ENCODE measurements around the gene CAPZB.
"Not testable (repeated sequence)": the region's sequence is repeated elsewhere in the genome, so short reads cannot be mapped to it uniquely, and the experiment has no call there.

The CAPZB gene

GRCh38 chr1:19485362-19486187 lies at the start of gene CAPZB:
Gene CAPZB (minus strand): TSS chr1:19485539. CDS start chr1:19485438, 101 bp downstream.
- peak; percentile 39 to 75 for DNase-seq

GRCh38 chr1:19534281-19534680 lies 48.9 kb upstream of the CAPZB start:
- no peak for DNase-seq

- no peak for DNase-seq
Measured at GRCh38 chr1:19533626-19534025, 48.3 kb upstream of the CAPZB start.

- no peak for DNase-seq
Measured at GRCh38 chr1:19532519-19532918, 47.2 kb upstream of the CAPZB start.

- no peak for DNase-seq
Measured at GRCh38 chr1:19529664-19530063, 44.3 kb upstream of the CAPZB start.

- DNase-seq: no peak
Measured at GRCh38 chr1:19528438-19528837, 43.1 kb upstream of the CAPZB start.

GRCh38 chr1:19525607-19526545 lies 40.5 kb upstream of the CAPZB start:
- no peak for DNase-seq

GRCh38 chr1:19524791-19525190 lies 39.5 kb upstream of the CAPZB start:
- no peak for DNase-seq

- not testable (repeated sequence) for DNase-seq
Measured at GRCh38 chr1:19522570-19522969, 37.2 kb upstream of the CAPZB start.

GRCh38 chr1:19521411-19521810 lies 36.1 kb upstream of the CAPZB start:
- no peak for DNase-seq

GRCh38 chr1:19517017-19517416 lies 31.7 kb upstream of the CAPZB start:
- no peak for DNase-seq

GRCh38 chr1:19515201-19515600 lies 29.9 kb upstream of the CAPZB start:
- DNase-seq: no peak

- no peak for DNase-seq
Measured at GRCh38 chr1:19514391-19514831, 29.1 kb upstream of the CAPZB start.

- DNase-seq: no peak
Measured at GRCh38 chr1:19512545-19512944, 27.2 kb upstream of the CAPZB start.

- no peak for DNase-seq
Measured at GRCh38 chr1:19511116-19511515, 25.8 kb upstream of the CAPZB start.

GRCh38 chr1:19509647-19510046 lies 24.3 kb upstream of the CAPZB start:
- not testable (repeated sequence) for DNase-seq

- no peak for DNase-seq
Measured at GRCh38 chr1:19507516-19507915, 22.2 kb upstream of the CAPZB start.

- DNase-seq: no peak
Measured at GRCh38 chr1:19505693-19506457, 20.5 kb upstream of the CAPZB start.

GRCh38 chr1:19504796-19505692 lies 19.7 kb upstream of the CAPZB start:
- DNase-seq: peak in 1 of 2 experiments; percentile 61

GRCh38 chr1:19502284-19502683 lies 16.9 kb upstream of the CAPZB start:
- not testable (repeated sequence) for DNase-seq

- not testable (repeated sequence) for DNase-seq
Measured at GRCh38 chr1:19499887-19500286, 14.5 kb upstream of the CAPZB start.

GRCh38 chr1:19497443-19497842 lies 12.1 kb upstream of the CAPZB start:
- DNase-seq: not testable (repeated sequence)

All from SW 1271 (cell line).